Right atrium auricular region (tissue), 2 donors: ENCODE data around the gene FCHSD2. TPM values are rescaled to one million over a fixed set of nuclear protein-coding genes. Genes with fewer than 3 reads are reported as not detected.
A peak's percentile ranks its signal among the peaks of the same experiment; 100 is the strongest.

Source experiments
- DNase-seq: peaks from one replicate; pipeline ENCODE4 v3.0.0-alpha.2; 2019; ENCODE audit warnings: low spot score
- H3K27ac ChIP-seq, 2 donors: fragments of 200-600 bp; sonication (generic); 1 replicate in 1 of 2; 2 replicates in 1 of 2; pipeline ENCODE4 v1.5.1; 2016 to 2019
- H3K27me3 ChIP-seq, 2 donors: fragments of 200-600 bp; sonication (generic); one replicate each; pipeline versions ENCODE4 v1.5.1 to v1.6.0; 2017 to 2019
- H3K36me3 ChIP-seq: fragments of 200-600 bp; sonication (generic); one replicate; pipeline ENCODE4 v1.5.1; 2016
- H3K4me1 ChIP-seq, 2 donors: fragments of 200-600 bp; sonication (generic); one replicate each; pipeline versions ENCODE4 v1.5.1 to v1.6.0; 2017 to 2019
- H3K4me3 ChIP-seq, 2 donors: fragments of 200-600 bp; sonication (generic); 1 replicate in 1 of 2; 2 replicates in 1 of 2; pipeline ENCODE4 v1.5.1; 2017 to 2019; ENCODE audit warnings: mild to moderate bottlenecking in 1 of 2, moderate library complexity in 1 of 2
- H3K9me3 ChIP-seq, 2 donors: fragments of 200-600 bp; sonication (generic); one replicate each; pipeline ENCODE4 v1.5.1; 2019
- CTCF ChIP-seq, 2 donors: fragments of 200-600 bp; sonication (generic); IDR thresholded peaks; one replicate each; pipeline ENCODE4 v1.5.1; 2019; ENCODE audit warnings: antibody characterized with exemption in 2 of 2
- total RNA-seq, 2 donors: library from RNA; depleted of rRNA; stranded (reverse); fragments of >200 nt; gene quantifications; one replicate each; pipeline ENCODE4 v1.1.0, GENCODE V29; 2016

Gene FCHSD2
- total RNA-seq, 2 donors from 2014 or later, result 23.9 to 24.0 TPM

GRCh38 chr11:72969894-72970335, 172.2 kb downstream of the FCHSD2 start:
- no peaks in the 10 kb centered on the region for H3K9me3 ChIP-seq
- no peaks in the 10 kb centered on the region for H3K36me3 ChIP-seq
- H3K27ac ChIP-seq, result no peak overlapping the region
- H3K4me3 ChIP-seq, result no peak overlapping the region
- H3K4me1 ChIP-seq, result peaks cover 0 to 38% of the 10 kb centered on the region in 2 donors
- no peaks in the 10 kb centered on the region for H3K27me3 ChIP-seq
- no peak for TF ChIP-seq CTCF (IDR thresholded peaks at IDR 0.05)
- DNase-seq, result no peak

GRCh38 chr11:72968390-72968789, 173.7 kb downstream of the FCHSD2 start:
- no peak overlapping the region for H3K4me3 ChIP-seq
- H3K27ac ChIP-seq, result no peak overlapping the region
- TF ChIP-seq CTCF (IDR thresholded peaks at IDR 0.05), result no peak
- H3K27me3 ChIP-seq, result no peaks in the 10 kb centered on the region
- DNase-seq, result no peak
- no peaks in the 10 kb centered on the region for H3K36me3 ChIP-seq
- H3K4me1 ChIP-seq, result peaks cover 0 to 38% of the 10 kb centered on the region in 2 donors
- no peaks in the 10 kb centered on the region for H3K9me3 ChIP-seq

GRCh38 chr11:72965672-72966071, 176.4 kb downstream of the FCHSD2 start:
- no peak for TF ChIP-seq CTCF (IDR thresholded peaks at IDR 0.05)
- H3K9me3 ChIP-seq, result no peaks in the 10 kb centered on the region
- no peak for DNase-seq
- peaks cover 0 to 15% of the 10 kb centered on the region in 2 donors for H3K4me1 ChIP-seq
- H3K27me3 ChIP-seq, result no peaks in the 10 kb centered on the region
- H3K4me3 ChIP-seq, result no peak overlapping the region
- no peak overlapping the region for H3K27ac ChIP-seq
- no peaks in the 10 kb centered on the region for H3K36me3 ChIP-seq

GRCh38 chr11:72962717-72963116, 179.4 kb downstream of the FCHSD2 start:
- no peaks in the 10 kb centered on the region for H3K9me3 ChIP-seq
- H3K27me3 ChIP-seq, result no peaks in the 10 kb centered on the region
- no peak for TF ChIP-seq CTCF (IDR thresholded peaks at IDR 0.05)
- H3K27ac ChIP-seq, result no peak overlapping the region
- H3K36me3 ChIP-seq, result no peaks in the 10 kb centered on the region
- H3K4me3 ChIP-seq, result no peak overlapping the region
- H3K4me1 ChIP-seq, result peaks cover 0 to 5% of the 10 kb centered on the region in 2 donors
- no peak for DNase-seq

- no peak for DNase-seq
- no peak for TF ChIP-seq CTCF (IDR thresholded peaks at IDR 0.05)
- Histone ChIP-seq H3K36me3 (no peaks in the 10 kb centered on the region), H3K27ac (no peak overlapping the region), H3K27me3 (no peaks in the 10 kb centered on the region), H3K9me3 (no peaks in the 10 kb centered on the region), H3K4me3 (no peak overlapping the region), H3K4me1 (peaks cover 0 to 5% of the 10 kb centered on the region in 2 donors)
Measured at GRCh38 chr11:72962084-72962483, 180.0 kb downstream of the FCHSD2 start.

- TF ChIP-seq CTCF (IDR thresholded peaks at IDR 0.05), result no peak
- Histone ChIP-seq H3K27ac (peak overlapping the region; percentile 28 to 45), H3K27me3 (no peaks in the 10 kb centered on the region), H3K4me1 (peaks cover 0 to 14% of the 10 kb centered on the region in 2 donors), H3K4me3 (no peak overlapping the region), H3K9me3 (no peaks in the 10 kb centered on the region), H3K36me3 (no peaks in the 10 kb centered on the region)
- no peak for DNase-seq
Measured at GRCh38 chr11:72959998-72960731, 182.0 kb downstream of the FCHSD2 start.
